Activated naive CD4-positive, alpha-beta T cell treated with anti-CD3 and anti-CD28 coated beads, Interleukin-2, amount 50 U/mL, for 72 hours (primary cell): Measurements from ENCODE around the gene BDKRB2. TPM values are rescaled to one million over a fixed set of nuclear protein-coding genes. Genes with fewer than 3 reads are reported as not detected.

Experiments
- ATAC-seq, 2 donors: fragments of 150-1000 bp; cut with Tn5 transposase; 2 replicates each; pipeline ENCODE4 v1.10.0; 2021; ENCODE audit warnings: mild to moderate bottlenecking in 2 of 2, moderate library complexity in 2 of 2
- DNase-seq, 2 donors: peaks; one replicate each; pipeline ENCODE4 v3.0.0; 2021 to 2022; ENCODE audit warnings: low spot score in 2 of 2
- H3K27ac Mint-ChIP-seq, 2 donors: one replicate each; pipeline ENCODE4 v1.8.0; 2022; ENCODE audit warnings: mild to moderate bottlenecking in 2 of 2, mixed read lengths in 2 of 2
- H3K36me3 Mint-ChIP-seq, 2 donors: one replicate each; pipeline ENCODE4 v1.8.0; 2022; ENCODE audit warnings: mixed read lengths in 2 of 2
- H3K9me3 Mint-ChIP-seq, 2 donors: one replicate each; pipeline ENCODE4 v1.8.0; 2022; ENCODE audit warnings: mixed read lengths in 2 of 2
- total RNA-seq, 2 donors: library from RNA; stranded (reverse); gene quantifications; one replicate each; pipeline ENCODE4 v1.2.3, GENCODE V29; 2022

The BDKRB2 gene
- total RNA-seq, 2 donors from 2014 or later = 0.08 TPM; not detected in 1

DNA sequence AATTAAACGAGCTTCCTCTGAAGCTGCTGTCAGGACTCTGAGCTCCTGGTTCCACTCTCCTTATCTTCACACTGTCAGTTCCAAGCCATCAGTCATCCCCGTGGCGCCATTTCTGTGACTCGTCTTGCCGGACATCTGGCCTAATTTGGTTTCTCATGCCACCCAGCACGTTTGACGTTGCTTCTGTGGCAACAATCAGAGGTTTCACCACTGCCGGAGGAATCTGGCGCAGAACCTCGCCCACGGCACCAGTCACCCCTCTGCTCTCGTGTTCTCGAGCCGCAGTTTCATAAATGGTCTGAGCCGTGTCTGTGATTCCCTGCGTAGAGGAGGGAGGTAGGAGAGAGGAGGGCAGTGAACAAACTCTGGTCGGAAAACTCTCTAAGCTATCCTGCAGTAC, 81.0 kb downstream of the BDKRB2 start:
- Mint-ChIP-seq H3K36me3 (peaks cover 0 to 4% of the 10 kb centered on the region in 2 donors), H3K9me3 (no peaks in the 10 kb centered on the region), H3K27ac (no peak overlapping the region)
- DNase-seq (no peak), ATAC-seq (no peak)

DNA sequence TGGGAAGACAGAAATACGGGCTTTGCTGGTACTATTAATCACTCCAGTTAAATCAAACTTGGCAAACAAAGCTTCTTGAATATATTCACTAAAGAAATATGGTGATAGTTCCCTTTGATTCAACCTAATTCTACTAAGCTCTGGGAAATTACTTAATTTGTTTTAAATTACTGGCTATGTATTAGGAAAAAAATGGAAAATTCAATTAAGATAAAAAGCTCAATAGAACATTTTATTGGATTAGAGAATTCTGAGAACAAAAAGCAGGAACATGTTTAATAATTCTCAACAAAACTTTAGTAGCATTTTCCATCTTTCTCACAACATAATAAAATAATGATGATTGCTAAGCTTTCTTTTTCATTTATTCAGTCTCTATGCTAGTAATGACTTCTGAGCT, 81.6 kb downstream of the BDKRB2 start:
- no peak for ATAC-seq
- Mint-ChIP-seq H3K36me3 (peaks cover 0 to 4% of the 10 kb centered on the region in 2 donors), H3K9me3 (no peaks in the 10 kb centered on the region), H3K27ac (no peak overlapping the region)
- DNase-seq = no peak

GRCh38 chr14:96287856-96288255, 83.2 kb downstream of the BDKRB2 start:
- DNase-seq (no peak), ATAC-seq (no peak)
- H3K27ac Mint-ChIP-seq = peak overlapping the region in 1 of 2 donors; percentile 31
- no peaks in the 10 kb centered on the region for H3K9me3 Mint-ChIP-seq
- peaks cover 0 to 4% of the 10 kb centered on the region in 2 donors for H3K36me3 Mint-ChIP-seq

Other genes starting within 250 kb of the BDKRB2 start
- gene C14orf132, start 165.5 kb upstream of the BDKRB2 start, total RNA-seq = 10 to 100 TPM in 1 of 2 donors, 1 to 10 TPM in 1; 1.9 to 10.4 TPM
- gene BDKRB1, start 51.4 kb downstream of the BDKRB2 start, total RNA-seq = not detected
- gene ATG2B, start 158.5 kb downstream of the BDKRB2 start, total RNA-seq = 10 to 100 TPM; 21.2 to 23.3 TPM
- 10 to 100 TPM; 16.0 to 24.7 TPM for gene GSKIP, start 158.7 kb downstream of the BDKRB2 start, total RNA-seq
- gene AK7, start 187.3 kb downstream of the BDKRB2 start, total RNA-seq = 1 to 10 TPM in 1 of 2 donors, under 1 TPM in 1; 0.80 to 2.4 TPM